GM12874 (cell line): Measurements from ENCODE around the gene IL31.

Experiments used
- CTCF ChIP-seq: IDR thresholded peaks from 2 replicates; pipeline ENCODE4 v1.5.1; 2011; ENCODE audit warnings: low read depth, mild to moderate bottlenecking, control low read depth, low read length, moderate library complexity; ENCODE audit not compliant: insufficient read depth

The IL31 gene

GRCh38 chr12:122145505-122146330, 28.3 kb downstream of the IL31 start:
- TF ChIP-seq CTCF: no peak

- no peak for TF ChIP-seq CTCF
Observed at GRCh38 chr12:122144885-122145284, 29.1 kb downstream of the IL31 start.

GRCh38 chr12:122142857-122143256, 31.2 kb downstream of the IL31 start:
- no peak for TF ChIP-seq CTCF

GRCh38 chr12:122141911-122142725, 31.9 kb downstream of the IL31 start:
- no peak for TF ChIP-seq CTCF

- no peak for TF ChIP-seq CTCF
Observed at GRCh38 chr12:122140467-122141257, 33.4 kb downstream of the IL31 start.

GRCh38 chr12:122139941-122140340, 34.1 kb downstream of the IL31 start:
- TF ChIP-seq CTCF: no peak

GRCh38 chr12:122139266-122139665, 34.8 kb downstream of the IL31 start:
- TF ChIP-seq CTCF: no peak
